Heart left ventricle (tissue), 16 donors: ENCODE data around the gene ACR. TPM values are rescaled to one million over a fixed set of nuclear protein-coding genes. Genes with fewer than 3 reads are reported as not detected.

Experiments
- ATAC-seq, 4 donors: fragments of 200-7000 bp; cut with Tn5 transposase; one replicate each; pipeline ENCODE4 v1.9.1; 2020 to 2022; ENCODE audit warnings: moderate library complexity in 4 of 4, mild to moderate bottlenecking in 3 of 4, moderate number of reproducible peaks in 1 of 4
- DNase-seq, 5 donors: peaks; one replicate each; pipeline ENCODE4 v3.0.0-alpha.2; 2020
- H3K27ac ChIP-seq, 12 donors: fragments of 200-600 bp; sonication (generic) in 4 of 12; one replicate each; pipeline versions ENCODE4 v1.5.0 to v1.8.0; 2016 to 2022; ENCODE audit warnings: mild to moderate bottlenecking in 2 of 12
- H3K27me3 ChIP-seq, 9 donors: fragments of 200-600 bp; sonication (generic) in 2 of 9; one replicate each; pipeline versions ENCODE4 v1.5.1 to v1.8.0; 2016 to 2022; ENCODE audit warnings: mild to moderate bottlenecking in 3 of 9
- H3K36me3 ChIP-seq, 9 donors: fragments of 200-600 bp; sonication (generic) in 2 of 9; one replicate each; pipeline versions ENCODE4 v1.5.0 to v1.8.0; 2018 to 2022; ENCODE audit warnings: mild to moderate bottlenecking in 2 of 9
- H3K4me1 ChIP-seq, 12 donors: fragments of 200-600 bp; sonication (generic) in 4 of 12; one replicate each; pipeline versions ENCODE4 v1.5.0 to v1.8.0; 2016 to 2022; ENCODE audit warnings: mild to moderate bottlenecking in 3 of 12
- H3K4me3 ChIP-seq, 12 donors: fragments of 200-600 bp; sonication (generic) in 4 of 12; one replicate each; pipeline versions ENCODE4 v1.5.0 to v1.8.0; 2017 to 2022; ENCODE audit warnings: mild to moderate bottlenecking in 9 of 12, moderate library complexity in 4 of 12
- H3K9me3 ChIP-seq, 12 donors: fragments of 200-600 bp; sonication (generic) in 4 of 12; one replicate each; pipeline versions ENCODE4 v1.5.0 to v1.8.0; 2016 to 2022; ENCODE audit warnings: mild to moderate bottlenecking in 1 of 12
- CTCF ChIP-seq, 12 donors: fragments of 200-600 bp; sonication (generic) in 4 of 12; IDR thresholded peaks; one replicate each; pipeline versions ENCODE4 v1.5.0 to v1.8.0; 2018 to 2022; ENCODE audit warnings: antibody characterized with exemption in 12 of 12, mild to moderate bottlenecking in 5 of 12
- POLR2A ChIP-seq, 2 donors: fragments of 450-650 bp; IDR thresholded peaks; one replicate each; pipeline ENCODE4 v1.6.1; 2017; ENCODE audit warnings: antibody characterized with exemption in 2 of 2, mild to moderate bottlenecking in 2 of 2, moderate library complexity in 2 of 2
- WGBS, 4 donors: extraction: QIAGEN DNeasy Blood & Tissue Kit in 2 of 4; methylation state at CpG; one replicate each; pipeline versions ENCODE4 v1.1.5 to v1.1.7; 2013 to 2018; 5-methylcytosine and 5-hydroxymethylcytosine counted together
- intact Hi-C, 10 donors: fragments of 100-400 bp; cut with DNase I; formaldehyde crosslinking; loops; one replicate each; pipeline versions ENCODE4 v1.11.1 to v1.14.2; 2022
- long read RNA-seq, 3 donors: library from polyadenylated mRNA; unstranded; transcript quantifications; one replicate each; pipeline ENCODE4 v2.0.0, GENCODE V29; 2020 to 2021
- polyA plus RNA-seq, 2 donors: library from polyadenylated mRNA; stranded (reverse); fragments of 200-250 nt; gene quantifications; one replicate each; pipeline ENCODE4 v1.2.3, GENCODE V29; 2013
- total RNA-seq, 9 donors: library from RNA; depleted of rRNA in 2 of 9; stranded (reverse); fragments of >200 nt in 2 of 9; fragmentation: NEBNext Ultra II Directional in 3 of 9; extraction: Animal tissue kit (Norgen Biotek cat#: 25700) in 3 of 9; gene quantifications; one replicate each; pipeline versions ENCODE4 v1.1.0 to v1.2.4, GENCODE V29; 2016 to 2023
- donor health status: ischemic (EF 13 %, LVEDD 7.1; RV severe dilation, severe dysfunction).
- donor health status: healthy with polysubstance abuse.
- donor health status: DM: no; HTN: yes; CAD: no.
- donor health status: DM: no; HTN: no; CAD: no.
- donor health status: ischemic (EF 25% LVEDD 6.9; RV normal size, moderate dysfunction).
- donor health status: ischemic (EF 25% LVEDD 5.7; RV mildly dilated, moderate dysfunction).
- donor health status: healthy.
- donor health status: DM: yes; HTN: yes; CAD: no.
- donor health status: ischemic (EF 35%, LVEDD 5.7; RV mildly dilated, moderate dysfunction).
- donor health status: nonischemic (EF 11% LVEDD 7.7; RV severe dilation, severe dysfunction).
- donor health status: DM: yes; HTN: yes; CAD: no.
- donor health status: PGD.
- donor health status: ischemic (EF 29% LVEDD 5.4; RV normal size, mild dysfunction).
- donor health status: nonischemic (EF 23%, LVEDD 6.1; RV moderate dilation, normal function).

The ACR gene
- total RNA-seq (1 to 10 TPM in 2 of 9 donors, under 1 TPM in 5, not detected in 2; 0.35 to 1.2 (median 0.50) TPM), polyA plus RNA-seq (under 1 TPM; 0.12 to 0.53 TPM)
- long read RNA-seq, donor 1, result 0 reads
- long read RNA-seq, donor 2, result 0 reads
- long read RNA-seq, donor 3, result 0 reads

GRCh38 chr22:50737728-50738648, at the start of gene ACR:
Gene ACR, plus strand, starts transcription at chr22:50738204. Its CDS starts 32 bp downstream, at chr22:50738236.
- DNase-seq (peak in 1 of 5 donors; percentile 41), ATAC-seq (no peak)
- peaks cover 0 to 6% (median 0%) of the 10 kb centered on the region in 12 donors for H3K4me1 ChIP-seq
- no peaks in the 10 kb centered on the region for H3K9me3 ChIP-seq
- no peak within 1 kb of the TSS for H3K4me3 ChIP-seq
- no peak within 1 kb of the TSS for H3K27ac ChIP-seq
- 74 to 79% (median 77%) methylated on average over 12 to 13 of the region's 13 CpGs for WGBS, 4 donors
- peaks cover 0 to 15% (median 0%) of the 10 kb centered on the region in 9 donors for H3K27me3 ChIP-seq
- TF ChIP-seq CTCF (IDR thresholded peaks at IDR 0.05), result no peak
- no peak for TF ChIP-seq POLR2A (IDR thresholded peaks at IDR 0.05)
- H3K36me3 ChIP-seq, result no peaks in the 10 kb centered on the region
- intact Hi-C loops, result no loop called here

GRCh38 chr22:50688448-50688847, 49.6 kb upstream of the ACR start:
- Histone ChIP-seq H3K36me3 (peaks cover 0 to 32% (median 5%) of the 10 kb centered on the region in 9 donors), H3K4me1 (peaks cover 0 to 48% (median 11%) of the 10 kb centered on the region in 12 donors), H3K9me3 (peaks cover 0 to 10% (median 0%) of the 10 kb centered on the region in 12 donors), H3K27ac (no peak overlapping the region), H3K27me3 (peaks cover 0 to 13% (median 0%) of the 10 kb centered on the region in 9 donors), H3K4me3 (no peak overlapping the region)
- 69 to 80% (median 76%) methylated on average over 5 of the region's 5 CpGs for WGBS, 4 donors
- ATAC-seq (peak in 2 of 4 donors; percentile 6 to 24), DNase-seq (peak in 1 of 5 donors; percentile 32)
- intact Hi-C loops, result no loop called here
- TF ChIP-seq CTCF (IDR thresholded peaks at IDR 0.05) (no peak), POLR2A (IDR thresholded peaks at IDR 0.05) (no peak)

GRCh38 chr22:50691521-50691920, 46.5 kb upstream of the ACR start:
- Histone ChIP-seq H3K4me3 (no peak overlapping the region), H3K27me3 (peaks cover 0 to 13% (median 0%) of the 10 kb centered on the region in 9 donors), H3K9me3 (peaks cover 0 to 10% (median 0%) of the 10 kb centered on the region in 12 donors), H3K4me1 (peaks cover 2 to 64% (median 17%) of the 10 kb centered on the region in 12 donors), H3K27ac (no peak overlapping the region), H3K36me3 (peaks cover 0 to 52% (median 16%) of the 10 kb centered on the region in 9 donors)
- intact Hi-C loops, result loop anchor here in 3 of 10 donors (5.0 kb wide), 1 partner anchor 64 kb away; the partner anchor contains the start of gene ARSA (in 3 of the 3)
- 16 to 28% (median 19%) methylated on average over 2 of the region's 2 CpGs for WGBS, 4 donors
- no peak for ATAC-seq
- TF ChIP-seq CTCF (IDR thresholded peaks at IDR 0.05) (peak; percentile 7 to 51 (median 30)), POLR2A (IDR thresholded peaks at IDR 0.05) (no peak)
- no peak for DNase-seq

- H3K36me3 ChIP-seq, result peaks cover 0 to 44% (median 17%) of the 10 kb centered on the region in 9 donors
- intact Hi-C loops, result loop anchor here in 4 of 10 donors (2.0 to 5.0 kb wide), 2 partner anchors 66 to 67 kb away; partner anchors contain the start of gene ARSA (in 3 of the 4)
- H3K27me3 ChIP-seq, result peaks cover 0 to 2% (median 0%) of the 10 kb centered on the region in 9 donors
- no peak for TF ChIP-seq CTCF (IDR thresholded peaks at IDR 0.05)
- peaks cover 4 to 78% (median 26%) of the 10 kb centered on the region in 12 donors for H3K4me1 ChIP-seq
- peaks cover 0 to 10% (median 0%) of the 10 kb centered on the region in 12 donors for H3K9me3 ChIP-seq
- no peak overlapping the region for H3K4me3 ChIP-seq
- DNase-seq (no peak), ATAC-seq (no peak)
- 77 to 86% (median 83%) methylated on average over 6 of the region's 6 CpGs for WGBS, 4 donors
- no peak overlapping the region for H3K27ac ChIP-seq
Measured at GRCh38 chr22:50693462-50693861, 44.5 kb upstream of the ACR start.
